ENCODE data around the gene VILL.
"Not testable (repeated sequence)": the region's sequence is repeated elsewhere in the genome, so short reads cannot be mapped to it uniquely, and the experiment has no call there.

Gene VILL

GRCh38 chr3:37980462-37981347, 9.9 kb upstream of the VILL start:
- no peak for TF ChIP-seq TAF1 (IDR thresholded peaks at IDR 0.05; ENCODE audit: borderline replicate concordance, low read depth, low read length)
- no peak for TF ChIP-seq POLR2A (IDR thresholded peaks at IDR 0.05; ENCODE audit: low read depth, low read length)
- TF ChIP-seq POLR2AphosphoS5 (IDR thresholded peaks at IDR 0.05; ENCODE audit: low read depth, low read length): no peak
- FAIRE-seq: no peak
- no peak for DNase-seq (ENCODE audit: insufficient read length)

DNA sequence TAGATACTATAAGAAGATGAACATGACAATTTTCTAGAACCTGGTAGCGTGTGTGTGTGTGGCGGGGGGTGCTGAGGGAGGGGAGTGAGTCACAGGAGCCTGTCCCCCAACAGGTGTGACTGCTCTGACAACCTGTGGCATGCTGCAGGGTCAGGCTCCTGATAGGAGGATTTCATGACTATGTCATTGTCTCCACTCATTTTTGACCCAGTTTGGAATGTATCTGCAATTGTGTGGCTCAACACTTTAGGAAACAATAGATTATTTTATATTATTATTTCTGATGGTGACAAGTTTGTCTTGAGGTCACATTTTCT, 9.3 kb upstream of the VILL start:
- DNase-seq (ENCODE audit: insufficient read length) (no peak), FAIRE-seq (no peak)
- TF ChIP-seq POLR2AphosphoS5 (IDR thresholded peaks at IDR 0.05; ENCODE audit: low read depth, low read length) (no peak), POLR2A (IDR thresholded peaks at IDR 0.05; ENCODE audit: low read depth, low read length) (no peak), TAF1 (IDR thresholded peaks at IDR 0.05; ENCODE audit: borderline replicate concordance, low read depth, low read length) (no peak)

GRCh38 chr3:37982331-37982730, 8.3 kb upstream of the VILL start:
- no peak for DNase-seq (ENCODE audit: insufficient read length)
- no peak for TF ChIP-seq POLR2A (IDR thresholded peaks at IDR 0.05; ENCODE audit: low read depth, low read length)
- no peak for TF ChIP-seq POLR2AphosphoS5 (IDR thresholded peaks at IDR 0.05; ENCODE audit: low read depth, low read length)
- FAIRE-seq: no peak

- TF ChIP-seq TAF1 (IDR thresholded peaks at IDR 0.05; ENCODE audit: borderline replicate concordance, low read depth, low read length) (no peak), POLR2AphosphoS5 (IDR thresholded peaks at IDR 0.05; ENCODE audit: low read depth, low read length) (no peak), POLR2A (IDR thresholded peaks at IDR 0.05; ENCODE audit: low read depth, low read length) (no peak)
- DNase-seq (ENCODE audit: insufficient read length) (no peak), FAIRE-seq (no peak)
Observed at GRCh38 chr3:37984051-37984450, 6.5 kb upstream of the VILL start.

GRCh38 chr3:37984596-37984995, 6.0 kb upstream of the VILL start:
- DNase-seq (ENCODE audit: insufficient read length) (no peak), FAIRE-seq (no peak)
- TF ChIP-seq TAF1 (IDR thresholded peaks at IDR 0.05; ENCODE audit: borderline replicate concordance, low read depth, low read length) (no peak), POLR2AphosphoS5 (IDR thresholded peaks at IDR 0.05; ENCODE audit: low read depth, low read length) (no peak), POLR2A (IDR thresholded peaks at IDR 0.05; ENCODE audit: low read depth, low read length) (no peak)

DNA sequence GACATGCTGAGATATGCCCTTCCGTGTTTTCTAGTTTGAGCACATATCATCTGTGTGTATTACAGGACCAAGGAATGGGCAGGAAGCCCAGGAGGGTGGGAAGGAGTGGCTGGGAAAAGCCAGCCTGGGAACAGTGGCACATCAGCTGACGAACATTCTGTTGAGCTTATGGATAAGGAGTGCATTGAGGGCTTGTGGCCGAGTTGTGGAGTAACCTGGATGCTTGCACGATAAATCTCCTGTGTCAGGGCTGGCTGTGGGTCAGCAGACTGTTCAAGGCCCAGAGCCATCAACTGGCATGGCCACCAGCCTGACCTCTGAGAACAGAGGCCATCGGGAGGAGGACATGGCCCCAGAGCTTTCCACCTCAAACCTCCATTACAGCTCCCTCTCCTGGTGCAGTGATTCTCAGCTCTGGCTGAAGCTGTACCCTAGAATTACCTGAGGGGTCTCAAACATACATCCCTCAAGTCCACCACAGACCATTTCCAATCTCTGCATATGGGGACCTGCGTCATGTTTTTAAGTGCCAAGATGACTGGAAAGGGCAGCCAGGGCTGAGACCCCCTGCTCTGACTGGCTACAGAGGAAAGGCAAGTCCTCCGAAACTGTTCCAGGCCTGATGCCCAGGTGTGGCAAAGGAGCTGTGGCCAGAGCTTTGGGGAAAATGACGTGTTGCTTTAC, 4.8 kb upstream of the VILL start:
- no peak for FAIRE-seq
- no peak for TF ChIP-seq POLR2A (IDR thresholded peaks at IDR 0.05; ENCODE audit: low read depth, low read length)
- TF ChIP-seq TAF1 (IDR thresholded peaks at IDR 0.05; ENCODE audit: borderline replicate concordance, low read depth, low read length): no peak
- TF ChIP-seq POLR2AphosphoS5 (IDR thresholded peaks at IDR 0.05; ENCODE audit: low read depth, low read length): no peak
- DNase-seq (ENCODE audit: insufficient read length): no peak

- TF ChIP-seq TAF1 (IDR thresholded peaks at IDR 0.05; ENCODE audit: borderline replicate concordance, low read depth, low read length) (no peak), POLR2AphosphoS5 (IDR thresholded peaks at IDR 0.05; ENCODE audit: low read depth, low read length) (no peak), POLR2A (IDR thresholded peaks at IDR 0.05; ENCODE audit: low read depth, low read length) (no peak)
- DNase-seq (ENCODE audit: insufficient read length): no peak
- FAIRE-seq: no peak
Observed at GRCh38 chr3:37986479-37987314, 3.9 kb upstream of the VILL start.

- TF ChIP-seq POLR2AphosphoS5 (IDR thresholded peaks at IDR 0.05; ENCODE audit: low read depth, low read length) (no peak), TAF1 (IDR thresholded peaks at IDR 0.05; ENCODE audit: borderline replicate concordance, low read depth, low read length) (no peak), POLR2A (IDR thresholded peaks at IDR 0.05; ENCODE audit: low read depth, low read length) (no peak)
- FAIRE-seq (no peak), DNase-seq (ENCODE audit: insufficient read length) (no peak)
Observed at GRCh38 chr3:37987315-37987697, 3.3 kb upstream of the VILL start.

DNA sequence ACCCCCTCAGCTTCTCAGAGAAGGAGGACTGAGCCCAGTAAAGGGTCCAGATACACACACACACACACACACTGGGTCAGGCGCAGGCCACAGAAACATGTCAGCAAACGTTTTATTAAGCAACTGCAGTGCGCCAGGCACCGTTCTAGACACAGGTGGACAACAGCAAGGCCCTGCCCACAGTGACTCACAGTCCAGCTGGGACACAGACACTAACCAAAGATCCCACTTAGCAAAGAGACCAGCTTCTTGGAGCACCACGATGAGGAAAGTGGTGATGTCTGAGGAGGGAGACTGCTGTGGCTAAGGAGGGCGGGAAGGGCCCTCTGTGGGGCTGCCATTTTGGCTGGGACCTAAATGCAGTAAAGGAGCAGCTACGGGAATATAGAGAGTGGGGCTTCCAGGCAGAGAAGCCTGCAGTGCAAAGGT, 2.8 kb upstream of the VILL start:
- FAIRE-seq: no peak

GRCh38 chr3:37988376-37988775, 2.2 kb upstream of the VILL start:
- FAIRE-seq; DNase-seq (ENCODE audit: insufficient read length): not testable (repeated sequence)

More for the DNA sequence above, 2.8 kb upstream of the VILL start:
- no peak for TF ChIP-seq POLR2A (IDR thresholded peaks at IDR 0.05; ENCODE audit: low read depth, low read length)
- TF ChIP-seq TAF1 (IDR thresholded peaks at IDR 0.05; ENCODE audit: borderline replicate concordance, low read depth, low read length): no peak
- no peak for TF ChIP-seq POLR2AphosphoS5 (IDR thresholded peaks at IDR 0.05; ENCODE audit: low read depth, low read length)
- no peak for DNase-seq (ENCODE audit: insufficient read length)

DNA sequence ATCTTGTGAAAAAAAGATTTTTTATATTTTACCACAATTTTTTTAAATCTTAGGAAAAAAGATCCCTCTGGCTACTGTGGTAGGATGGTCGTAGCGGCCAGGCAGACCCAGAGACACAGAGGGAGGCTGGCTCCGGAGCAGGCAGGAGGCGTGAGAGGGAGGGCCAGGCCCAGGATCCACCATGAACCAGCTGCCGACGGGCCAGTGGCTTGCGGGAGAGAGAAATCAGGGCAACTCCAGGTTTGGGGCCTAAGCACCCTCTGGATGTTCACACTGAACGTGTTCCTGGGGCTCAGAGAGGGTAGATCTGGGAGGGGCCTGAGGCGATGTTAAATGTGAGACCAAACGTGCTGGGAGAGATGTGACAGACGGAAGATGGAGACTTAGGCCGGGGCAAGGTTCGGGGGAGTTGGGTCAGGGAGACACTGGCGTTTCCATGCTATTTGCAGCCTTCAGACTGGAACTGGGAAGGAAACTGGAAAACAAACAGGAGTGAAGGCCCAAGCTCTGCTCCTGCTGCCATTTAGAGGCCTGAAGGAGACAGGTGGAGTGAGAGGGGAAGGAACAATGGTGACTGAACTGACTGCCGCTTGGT, 1.6 kb upstream of the VILL start:
- no peak for FAIRE-seq
- DNase-seq (ENCODE audit: insufficient read length): no peak
- TF ChIP-seq POLR2A (IDR thresholded peaks at IDR 0.05; ENCODE audit: low read depth, low read length) (no peak), POLR2AphosphoS5 (IDR thresholded peaks at IDR 0.05; ENCODE audit: low read depth, low read length) (no peak), TAF1 (IDR thresholded peaks at IDR 0.05; ENCODE audit: borderline replicate concordance, low read depth, low read length) (no peak)

All from GM12892 (cell line).